GM21515 (cell line): ENCODE measurements around the gene EXOSC7.
"Not testable (repeated sequence)": the region's sequence is repeated elsewhere in the genome, so short reads cannot be mapped to it uniquely, and the experiment has no call there.

Experiments
- ATAC-seq: cut with Tn5 transposase; IDR thresholded peaks from one replicate; pipeline ENCODE4 v1.9.1; 2021; ENCODE audit not compliant: unreplicated experiment

EXOSC7 gene

GRCh38 chr3:45053805-45054195 is 77.8 kb downstream of the EXOSC7 start:
- ATAC-seq = not testable (repeated sequence)

- no peak for ATAC-seq
Observed at GRCh38 chr3:45054196-45054857, 78.3 kb downstream of the EXOSC7 start.

GRCh38 chr3:45055032-45055410 is 79.0 kb downstream of the EXOSC7 start:
- ATAC-seq = no peak

GRCh38 chr3:45055411-45056143 is 79.5 kb downstream of the EXOSC7 start:
- no peak for ATAC-seq

- ATAC-seq = no peak
Observed at GRCh38 chr3:45056608-45057301, 80.7 kb downstream of the EXOSC7 start.

GRCh38 chr3:45057557-45057956 is 81.5 kb downstream of the EXOSC7 start:
- no peak for ATAC-seq

- no peak for ATAC-seq
Observed at GRCh38 chr3:45059132-45059531, 83.1 kb downstream of the EXOSC7 start.

GRCh38 chr3:45060165-45060892 is 84.3 kb downstream of the EXOSC7 start:
- no peak for ATAC-seq
